ENCODE data around the gene GALNT13.

GALNT13 gene

DNA sequence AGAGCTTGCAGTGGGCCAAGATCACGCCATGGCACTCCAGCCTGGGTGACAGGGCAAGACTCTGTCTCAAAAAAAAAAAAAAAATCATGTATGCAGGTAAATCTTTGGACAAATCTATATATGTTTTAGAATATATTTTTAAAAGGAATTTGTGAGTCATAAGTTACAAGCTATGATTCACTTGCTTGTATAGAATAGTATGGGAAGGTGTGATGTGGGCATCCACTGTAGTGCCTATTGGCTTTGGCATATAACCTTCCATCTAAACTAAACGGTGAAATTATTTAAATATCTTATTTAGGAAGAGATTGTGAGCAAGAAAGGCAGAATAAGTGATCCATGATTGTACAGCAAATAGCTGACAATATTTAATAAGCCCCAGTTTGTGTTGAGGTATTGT is 261.1 kb downstream of the GALNT13 start:
- no peak for DNase-seq

DNA sequence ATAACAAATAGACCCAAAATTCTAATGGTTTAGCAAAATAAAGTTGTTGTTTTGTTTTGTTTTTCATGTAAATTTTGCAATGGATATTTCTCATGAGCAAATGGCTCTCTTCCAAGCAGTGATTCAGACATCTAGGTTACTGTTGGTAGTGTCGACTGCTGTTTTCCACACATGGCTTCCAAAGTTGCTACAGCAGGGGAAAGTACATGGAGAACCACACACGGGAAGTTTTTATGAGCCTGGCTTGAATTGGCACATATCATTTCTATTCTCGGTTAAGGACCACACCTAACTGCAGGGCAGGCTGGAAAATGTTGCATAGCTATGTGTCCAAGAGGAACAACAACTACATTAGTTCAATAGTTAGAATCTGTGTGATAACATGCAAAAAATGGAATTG is 262.1 kb downstream of the GALNT13 start:
- DNase-seq = no peak

GRCh38 chr2:154140249-154141025 is 268.7 kb downstream of the GALNT13 start:
- DNase-seq = no peak

- DNase-seq = no peak
Observed at GRCh38 chr2:154142480-154142879, 270.8 kb downstream of the GALNT13 start.

DNA sequence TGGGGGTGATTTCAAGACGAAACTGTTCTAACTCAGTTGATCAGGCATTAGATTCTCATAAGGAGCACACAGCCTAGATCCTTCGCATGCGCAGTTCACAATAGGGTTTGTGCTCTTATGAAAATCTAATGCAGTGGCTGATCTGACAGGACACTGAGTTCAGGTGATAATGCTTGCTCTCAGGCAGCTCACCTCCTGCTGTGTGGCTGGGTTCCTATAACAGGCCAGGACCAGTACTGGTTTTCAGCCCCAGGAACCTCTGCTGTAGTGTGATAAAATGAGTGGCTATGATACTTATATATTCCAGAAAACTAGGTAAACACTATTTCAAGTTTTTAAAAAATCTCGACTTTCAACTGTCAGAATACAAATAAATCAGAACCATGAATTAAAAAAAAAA is 271.4 kb downstream of the GALNT13 start:
- no peak for DNase-seq

- DNase-seq = no peak
Observed at GRCh38 chr2:154158101-154158500, 286.4 kb downstream of the GALNT13 start.

DNA sequence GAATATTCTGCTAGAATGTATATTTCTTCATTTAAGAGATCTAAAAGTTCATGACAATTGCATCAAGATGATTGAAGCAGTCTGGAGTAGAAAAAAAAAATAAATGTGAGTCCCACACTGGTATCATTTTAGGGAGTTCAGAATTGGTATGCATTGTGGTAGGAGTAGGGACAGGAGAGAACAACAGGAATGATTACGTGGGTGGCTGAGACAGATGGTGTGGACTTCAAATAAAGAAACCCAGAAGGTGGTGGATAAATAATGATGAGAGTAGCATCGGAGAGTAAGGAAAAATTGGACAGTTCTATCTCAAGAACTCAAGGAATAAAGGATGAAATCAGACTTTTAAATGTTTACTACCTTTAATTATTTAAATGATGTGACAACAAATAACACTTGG is 289.6 kb downstream of the GALNT13 start:
- DNase-seq = no peak

- no peak for DNase-seq
Observed at GRCh38 chr2:154170400-154170799, 298.7 kb downstream of the GALNT13 start.

DNA sequence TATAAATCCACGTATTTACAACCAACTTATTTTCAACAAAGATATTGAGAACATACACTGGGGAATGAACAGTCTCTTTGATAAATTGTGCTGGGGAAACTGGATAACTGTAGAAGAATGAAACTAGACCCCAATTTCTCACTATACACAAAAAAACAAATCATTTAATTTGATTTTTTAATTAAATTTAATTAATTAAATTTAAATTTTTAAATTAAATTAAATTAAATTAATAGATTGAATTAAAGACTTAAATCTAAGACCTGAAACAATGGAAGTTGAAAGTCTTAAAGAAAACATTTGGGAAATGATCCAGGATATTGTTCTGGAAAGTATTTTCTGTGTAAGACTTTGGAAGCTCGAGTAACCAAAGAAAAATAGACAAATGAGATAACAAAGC is 301.4 kb downstream of the GALNT13 start:
- DNase-seq = no peak

DNA sequence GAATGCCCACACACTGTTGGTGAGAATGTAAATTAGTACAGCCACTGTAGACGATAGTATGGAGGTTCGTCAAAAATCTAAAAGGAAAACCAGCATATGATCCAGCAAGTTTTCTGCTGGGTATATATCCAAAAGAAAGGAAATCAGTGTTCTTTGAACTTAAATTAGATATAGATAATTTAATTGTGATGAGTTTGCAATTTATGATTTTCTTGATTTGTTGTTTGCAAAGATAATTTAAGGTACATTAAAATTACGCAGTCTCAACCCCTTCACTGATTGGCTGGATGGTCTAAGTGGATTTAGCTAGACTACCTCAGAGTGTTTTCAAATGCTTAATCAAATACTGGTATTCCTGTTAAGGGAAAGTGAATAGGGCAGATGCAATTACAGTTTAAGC is 302.2 kb downstream of the GALNT13 start:
- DNase-seq = no peak

DNA sequence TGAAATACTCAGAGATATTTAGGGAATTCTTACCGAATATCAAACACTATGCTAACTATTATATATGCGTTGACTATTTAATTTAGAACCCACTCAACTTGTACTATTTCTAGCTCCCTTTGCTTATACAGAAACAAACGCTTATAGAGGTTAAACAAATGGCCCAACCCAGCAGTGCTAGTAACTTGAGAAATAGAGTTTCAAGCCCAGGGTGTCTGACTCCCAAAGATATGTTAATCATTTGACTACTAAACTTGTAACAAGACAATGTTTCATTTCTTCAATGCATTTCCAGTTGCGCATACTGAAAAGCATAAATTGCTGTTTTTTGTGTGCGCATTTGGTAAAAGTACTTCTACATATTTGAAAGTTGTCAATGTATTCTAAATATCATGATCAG is 310.3 kb downstream of the GALNT13 start:
- no peak for DNase-seq

DNA sequence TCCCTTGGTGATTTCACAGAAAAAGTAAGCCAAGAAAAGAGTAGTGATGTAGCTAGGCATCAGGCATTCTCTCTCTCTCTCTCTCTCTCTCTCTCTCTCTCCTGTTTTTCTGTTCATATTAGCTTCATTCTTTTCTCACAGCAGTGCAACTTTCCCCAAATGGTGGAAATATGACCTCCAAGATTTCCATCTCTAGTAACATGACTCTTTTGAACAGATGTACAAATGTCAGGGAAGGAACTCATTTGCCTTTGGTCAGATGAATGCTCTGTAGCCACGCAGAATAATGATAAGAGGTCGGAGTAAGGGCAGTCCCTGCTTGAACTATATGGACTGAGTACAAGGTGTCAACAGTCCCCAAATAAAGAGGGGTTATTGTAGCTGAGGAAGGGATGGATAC is 316.2 kb downstream of the GALNT13 start:
- DNase-seq = no peak

GRCh38 chr2:154189953-154190352 is 318.2 kb downstream of the GALNT13 start:
- peak; percentile 76 for DNase-seq

GRCh38 chr2:154193246-154193645 is 321.5 kb downstream of the GALNT13 start:
- DNase-seq = peak; percentile 51

DNA sequence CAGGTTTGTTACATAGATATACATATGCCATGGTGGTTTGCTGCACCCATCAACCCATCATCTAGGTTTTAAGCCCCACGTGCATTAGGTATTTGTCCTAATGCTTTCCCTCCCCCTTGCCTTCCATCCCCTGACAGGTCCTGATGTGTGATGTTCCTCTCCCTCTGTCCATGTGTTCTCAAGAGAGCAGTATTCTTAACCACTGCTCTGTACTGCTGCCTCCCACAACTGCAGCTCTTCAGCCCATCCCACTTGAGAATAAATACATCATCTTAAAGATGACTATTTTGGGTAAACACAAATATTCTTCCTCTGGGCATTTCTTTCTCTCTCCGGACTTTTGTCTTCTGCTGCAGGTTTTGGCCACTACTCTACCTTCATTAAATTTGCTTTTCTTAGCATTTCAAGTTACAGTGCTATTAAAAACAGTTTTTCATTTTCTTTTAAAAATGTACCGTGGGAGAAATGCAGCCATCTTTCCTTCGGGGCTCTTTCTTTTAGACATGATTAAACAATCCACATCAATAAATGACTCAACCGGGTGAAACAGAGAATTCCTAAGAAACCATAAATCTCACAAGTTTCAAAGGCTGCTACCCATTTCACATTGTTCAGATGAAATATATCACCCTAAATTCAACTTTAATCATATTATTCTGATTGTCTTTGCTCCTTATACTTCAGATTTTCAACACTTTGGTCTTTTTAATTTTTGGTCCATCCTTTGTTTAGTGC is 323.4 kb downstream of the GALNT13 start:
- no peak for DNase-seq

DNA sequence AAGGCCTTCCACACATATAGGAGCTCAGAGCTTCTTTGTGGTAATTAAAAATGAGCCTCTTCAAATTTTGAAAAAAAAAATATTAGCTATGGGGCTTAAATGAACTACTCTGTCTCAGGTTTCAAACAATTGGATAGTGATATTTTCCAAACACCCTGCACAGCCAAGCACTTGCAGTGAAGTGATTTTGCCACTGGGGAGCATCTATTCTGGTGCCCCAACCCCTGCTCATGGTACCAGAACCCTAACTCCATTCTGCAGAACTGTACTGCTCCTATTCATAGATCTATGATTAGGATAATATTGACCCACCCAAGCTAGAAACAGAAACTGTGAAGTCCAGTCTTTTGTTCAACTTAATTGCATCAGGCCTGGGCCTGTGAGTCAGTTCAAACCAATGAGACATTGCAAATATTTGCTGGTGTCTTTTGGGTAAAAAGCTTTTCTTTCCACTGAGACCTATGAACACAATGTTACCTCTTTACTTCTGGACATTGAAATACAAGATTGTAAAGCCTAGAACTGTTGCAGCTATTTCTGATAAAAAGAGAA is 324.0 kb downstream of the GALNT13 start:
- DNase-seq = no peak

DNA sequence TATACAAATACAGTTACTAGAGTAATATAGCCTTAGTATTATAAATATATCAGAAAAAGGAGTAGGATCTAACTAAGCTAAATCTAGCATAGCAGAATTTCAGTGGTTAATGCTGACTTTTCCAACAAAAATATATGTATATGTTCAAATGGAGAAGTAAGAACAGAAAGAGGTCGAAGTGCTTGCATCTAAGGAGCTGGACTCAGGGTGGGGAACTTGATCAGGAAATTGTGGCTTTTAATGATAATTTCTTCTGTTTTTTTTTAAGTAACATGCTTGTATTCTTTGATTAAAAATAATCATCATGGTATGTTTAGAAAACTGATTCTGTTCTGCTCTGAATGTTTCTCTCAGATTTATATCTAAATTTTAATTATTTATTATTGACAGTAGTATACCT is 327.1 kb downstream of the GALNT13 start:
- no peak for DNase-seq

DNA sequence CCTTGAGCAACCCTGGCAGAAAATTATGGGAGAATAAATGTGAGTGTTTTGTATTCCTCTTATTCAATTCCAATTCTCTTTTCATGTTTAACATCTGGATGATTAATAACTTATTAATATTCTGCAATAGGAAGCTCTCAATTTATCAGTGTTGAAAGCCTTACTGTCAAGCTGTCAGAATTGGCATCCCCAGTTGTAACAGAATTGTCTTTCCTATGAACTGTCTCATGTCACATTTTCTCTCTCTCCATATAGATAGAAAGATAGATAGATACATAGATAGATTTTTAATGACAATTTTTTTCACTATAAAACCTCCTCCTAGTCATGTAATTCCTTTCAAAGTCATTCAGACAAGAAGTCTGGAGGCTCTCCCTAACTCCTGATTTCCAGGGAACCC is 331.5 kb downstream of the GALNT13 start:
- no peak for DNase-seq

GRCh38 chr2:154203902-154204301 is 332.2 kb downstream of the GALNT13 start:
- DNase-seq = no peak

GRCh38 chr2:154207288-154208047 is 335.7 kb downstream of the GALNT13 start:
- no peak for DNase-seq

- no peak for DNase-seq
Observed at GRCh38 chr2:154223726-154224125, 352.0 kb downstream of the GALNT13 start.

DNA sequence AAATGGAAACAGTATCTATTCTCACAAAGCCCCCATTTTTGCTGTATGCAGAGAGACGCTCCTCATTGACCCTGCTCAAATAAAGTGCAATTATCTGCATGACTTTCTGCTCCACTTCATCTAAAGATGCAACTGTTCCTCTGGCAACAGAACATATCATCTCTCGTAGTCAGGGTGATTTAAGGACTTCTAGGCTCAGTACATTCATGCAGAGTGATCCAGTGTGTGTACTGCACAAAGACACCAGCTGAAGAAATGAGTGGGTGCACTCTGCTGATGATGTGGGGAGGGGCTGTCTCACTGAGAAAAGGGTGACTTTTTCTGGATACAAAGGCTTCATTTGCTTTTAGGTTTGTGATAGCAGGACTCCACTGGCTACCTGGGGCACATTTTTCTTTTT is 355.2 kb downstream of the GALNT13 start:
- DNase-seq = peak; percentile 86

DNA sequence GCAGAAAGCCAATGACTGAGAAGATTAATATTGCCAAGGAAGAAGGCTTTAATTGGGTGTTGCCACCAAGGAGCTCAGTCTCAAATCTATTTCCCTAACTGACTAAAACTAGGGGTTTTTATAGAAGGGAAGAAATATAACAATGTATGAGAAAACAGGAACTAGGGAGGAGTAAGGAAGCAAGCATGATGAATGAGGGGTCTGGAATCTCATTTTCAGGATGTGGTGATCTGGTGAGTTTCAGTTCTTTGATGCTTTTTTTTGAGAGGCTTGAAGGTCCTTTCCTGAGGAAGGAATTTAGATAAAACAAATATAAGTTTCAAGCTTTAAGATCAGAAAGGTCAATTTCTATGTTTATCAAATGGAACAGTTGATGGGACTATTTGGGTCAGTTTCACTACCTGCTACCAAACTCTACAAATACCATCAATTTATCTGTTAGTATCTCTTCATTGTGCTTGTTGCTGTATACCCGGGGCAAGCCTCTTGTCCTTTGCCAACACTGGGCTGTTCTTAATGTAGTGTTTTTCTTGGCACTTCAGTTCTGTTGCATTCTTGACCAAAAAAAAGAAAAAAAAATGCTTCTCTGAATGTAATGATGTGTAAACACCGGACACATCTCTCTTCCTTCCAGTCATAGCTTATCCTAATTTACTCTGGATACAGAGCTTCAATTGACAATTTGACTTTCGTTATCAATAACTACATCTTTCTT is 357.0 kb downstream of the GALNT13 start:
- DNase-seq = no peak
